OCI-LY7 (cell line): Measurements from ENCODE around the gene SEMA4B. TPM values are rescaled to one million over a fixed set of nuclear protein-coding genes. Genes with fewer than 3 reads are reported as not detected.

Experiments
- BruUV-seq: library from RNA; stranded (reverse); fragments of 400-500 nt; replicated peaks from 2 replicates; lab custom pipeline; 2021; lab: Mats Ljungman, UMichigan
- CTCF ChIA-PET: fragments of 300-600 bp; sonication (Branson Sonifier 250); formaldehyde crosslinking; loops from one replicate; lab custom pipeline; 2022; ENCODE audit warnings: antibody characterized with exemption; ENCODE audit not compliant: unreplicated experiment; lab: Charles Lee
- POLR2A ChIA-PET: fragments of 300-600 bp; sonication (Branson Sonifier 250); formaldehyde crosslinking; loops from one replicate; lab custom pipeline; 2022; ENCODE audit warnings: antibody characterized with exemption; lab: Charles Lee
- DNase-seq: peaks from one replicate; pipeline ENCODE4 v3.0.0-alpha.2; 2015; ENCODE audit warnings: low spot score
- H2AFZ ChIP-seq: fragments of 200-600 bp; sonication (generic), shearing (Covaris generic); 2 replicates; pipeline ENCODE4 v1.6.1; 2014; ENCODE audit warnings: mild to moderate bottlenecking, antibody characterized with exemption, low read length, moderate library complexity
- H3K27ac ChIP-seq: fragments of 200-600 bp; sonication (generic); 2 replicates; pipeline ENCODE4 v1.5.1; 2014; ENCODE audit warnings: mixed run types, low read depth, mild to moderate bottlenecking, moderate library complexity, low read length, inconsistent platforms; ENCODE audit not compliant: poor library complexity, severe bottlenecking
- H3K36me3 ChIP-seq: fragments of 200-600 bp; sonication (generic); 2 replicates; pipeline ENCODE4 v1.6.1; 2014; ENCODE audit warnings: mild to moderate bottlenecking, antibody characterized with exemption, low read length, moderate library complexity, mixed read lengths; ENCODE audit not compliant: insufficient read depth
- H3K4me1 ChIP-seq: fragments of 200-600 bp; sonication (generic); 2 replicates; pipeline ENCODE4 v1.5.1; 2014; ENCODE audit warnings: mild to moderate bottlenecking, low read length; ENCODE audit not compliant: insufficient read depth, poor library complexity, severe bottlenecking
- H3K4me2 ChIP-seq: fragments of 200-600 bp; sonication (generic); 2 replicates; pipeline ENCODE4 v1.6.1; 2014; ENCODE audit warnings: mild to moderate bottlenecking, low read length
- H3K4me3 ChIP-seq: fragments of 200-600 bp; sonication (generic); 2 replicates; pipeline ENCODE4 v1.5.1; 2014; ENCODE audit warnings: mild to moderate bottlenecking, low read depth, low read length; ENCODE audit not compliant: poor library complexity, severe bottlenecking
- H3K79me2 ChIP-seq: fragments of 200-600 bp; sonication (generic); 2 replicates; pipeline ENCODE4 v1.6.1; 2016; ENCODE audit warnings: low read depth, mild to moderate bottlenecking, low read length, moderate library complexity, mixed read lengths; ENCODE audit not compliant: insufficient read depth
- H3K9me2 ChIP-seq: fragments of 200-600 bp; sonication (generic); 2 replicates; pipeline ENCODE4 v1.6.1; 2016; ENCODE audit warnings: mild to moderate bottlenecking, low read length, mixed read lengths; ENCODE audit not compliant: insufficient read depth
- H3K9me3 ChIP-seq: fragments of 200-600 bp; sonication (generic); 2 replicates; pipeline ENCODE4 v1.6.1; 2014; ENCODE audit warnings: mild to moderate bottlenecking, mixed run types, low read length, mixed read lengths
- H4K20me1 ChIP-seq: fragments of 200-600 bp; sonication (generic); 2 replicates; pipeline ENCODE4 v1.6.1; 2014; ENCODE audit warnings: mild to moderate bottlenecking, antibody characterized with exemption, low read length, moderate library complexity, mixed read lengths; ENCODE audit not compliant: insufficient read depth
- EZH2phosphoT487 ChIP-seq: fragments of 200-600 bp; sonication (generic); IDR thresholded peaks from 2 replicates; pipeline ENCODE4 v1.6.1; 2018; ENCODE audit warnings: low read depth, borderline replicate concordance, mild to moderate bottlenecking, mixed run types, antibody characterized with exemption, low read length, moderate library complexity, mixed read lengths
- intact Hi-C: fragments of 100-400 bp; cut with micrococcal nuclease; formaldehyde crosslinking; loops from one replicate; pipeline ENCODE4 v1.10.0; 2022; ENCODE audit not compliant: unreplicated experiment
- total RNA-seq, 2 experiments: library from RNA; depleted of rRNA in 1 of 2; stranded (reverse); fragments of >200 nt in 1 of 2; shearing (Covaris generic) in 1 of 2; gene quantifications; 2 replicates each; pipeline ENCODE4 v1.2.3, GENCODE V29; 2014 to 2022
- TF ChIP-seq, protein P1 (sequence below): fragments of 200-600 bp; sonication (generic); conservative IDR thresholded peaks from 2 replicates; pipeline ENCODE4 v1.5.1; 2014; ENCODE audit warnings: mild to moderate bottlenecking, antibody characterized with exemption, low read length, moderate library complexity, mixed read lengths

The SEMA4B gene
- total RNA-seq, 2 experiments from 2014 or later: 21.9 to 34.9 TPM

DNA sequence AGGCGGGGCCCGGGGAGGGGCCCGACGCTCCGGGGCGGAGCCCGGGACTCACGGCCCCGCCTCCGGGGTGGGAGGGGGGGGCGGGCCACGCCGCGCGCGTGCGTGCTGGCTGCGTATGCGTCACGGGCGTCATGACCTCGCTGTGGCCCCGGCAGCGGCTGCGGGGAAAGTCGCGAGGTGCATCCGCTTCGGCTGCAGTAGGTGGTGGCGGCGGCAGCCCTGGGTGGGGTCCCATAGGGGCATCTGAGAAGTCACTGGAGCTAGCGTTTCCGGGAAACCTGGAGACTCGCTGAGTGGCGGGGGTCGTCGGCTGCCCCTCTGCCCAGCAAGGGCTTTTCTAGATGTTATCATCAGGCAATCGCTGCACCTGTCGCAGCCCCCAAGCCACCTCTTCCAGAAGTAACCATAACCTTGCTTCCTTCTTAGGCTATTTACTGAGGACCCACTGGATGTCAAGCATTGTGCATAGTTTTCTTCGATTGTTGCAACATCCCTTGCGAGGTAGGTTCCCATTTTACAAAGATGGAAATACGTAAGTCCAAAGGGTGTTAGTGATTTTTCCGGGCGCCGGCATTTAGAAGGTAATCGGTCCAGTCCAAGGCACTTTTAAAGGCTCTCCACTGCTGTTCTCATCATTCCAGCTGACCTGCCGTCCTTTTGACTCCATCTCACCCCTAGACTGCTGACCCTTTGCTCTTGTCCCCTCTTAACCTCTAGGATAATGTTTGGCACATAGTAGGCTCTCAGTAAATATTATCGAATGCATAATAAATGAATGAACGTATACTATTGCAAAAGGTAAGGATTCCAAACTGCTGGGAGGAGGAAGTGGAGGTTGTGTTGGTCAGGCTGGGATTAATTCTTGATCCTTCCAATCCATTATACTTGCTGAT, 33.2 kb downstream of the SEMA4B start, which contains the start of gene GDPGP1:
Gene GDPGP1, plus strand, starts transcription at position 114 of the 893 bp plus-strand sequence. CDS start 6,700 bp downstream, outside the sequence.
- TSS peak; percentile 75 for BruUV-seq
- Histone ChIP-seq H3K9me3 (no peaks in the 10 kb centered on the region), H3K9me2 (no peaks in the 10 kb centered on the region), H3K4me1 (peaks cover 31% of the 10 kb centered on the region), H4K20me1 (no peaks in the 10 kb centered on the region), H3K79me2 (peaks cover 20% of the 10 kb centered on the region; the same call in 1 of the 2 replicates), H2AFZ (peak within 1 kb of the TSS; percentile 94), H3K4me3 (peak within 1 kb of the TSS; percentile 79), H3K36me3 (peaks cover 33% of the 10 kb centered on the region), H3K27ac (peak within 1 kb of the TSS; percentile 73), H3K4me2 (peak within 1 kb of the TSS; percentile 96)
- no peak for DNase-seq
- intact Hi-C loops: loop anchor here (1.0 to 10.0 kb wide), 5 partner anchors 31 to 760 kb away; partner anchors contain the start of genes IDH2, NGRN and PRC1
- POLR2A ChIA-PET: interaction anchor here (0.5 to 3.5 kb wide), 18 partner anchors 10 to 135 kb away, joined by 3 to 23 read pairs (median 3); partner anchors contain the start of gene SEMA4B
- TF ChIP-seq, protein P1, sequence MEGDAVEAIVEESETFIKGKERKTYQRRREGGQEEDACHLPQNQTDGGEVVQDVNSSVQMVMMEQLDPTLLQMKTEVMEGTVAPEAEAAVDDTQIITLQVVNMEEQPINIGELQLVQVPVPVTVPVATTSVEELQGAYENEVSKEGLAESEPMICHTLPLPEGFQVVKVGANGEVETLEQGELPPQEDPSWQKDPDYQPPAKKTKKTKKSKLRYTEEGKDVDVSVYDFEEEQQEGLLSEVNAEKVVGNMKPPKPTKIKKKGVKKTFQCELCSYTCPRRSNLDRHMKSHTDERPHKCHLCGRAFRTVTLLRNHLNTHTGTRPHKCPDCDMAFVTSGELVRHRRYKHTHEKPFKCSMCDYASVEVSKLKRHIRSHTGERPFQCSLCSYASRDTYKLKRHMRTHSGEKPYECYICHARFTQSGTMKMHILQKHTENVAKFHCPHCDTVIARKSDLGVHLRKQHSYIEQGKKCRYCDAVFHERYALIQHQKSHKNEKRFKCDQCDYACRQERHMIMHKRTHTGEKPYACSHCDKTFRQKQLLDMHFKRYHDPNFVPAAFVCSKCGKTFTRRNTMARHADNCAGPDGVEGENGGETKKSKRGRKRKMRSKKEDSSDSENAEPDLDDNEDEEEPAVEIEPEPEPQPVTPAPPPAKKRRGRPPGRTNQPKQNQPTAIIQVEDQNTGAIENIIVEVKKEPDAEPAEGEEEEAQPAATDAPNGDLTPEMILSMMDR: no peak
- no peak for TF ChIP-seq EZH2phosphoT487
- CTCF ChIA-PET: no interaction called here

DNA sequence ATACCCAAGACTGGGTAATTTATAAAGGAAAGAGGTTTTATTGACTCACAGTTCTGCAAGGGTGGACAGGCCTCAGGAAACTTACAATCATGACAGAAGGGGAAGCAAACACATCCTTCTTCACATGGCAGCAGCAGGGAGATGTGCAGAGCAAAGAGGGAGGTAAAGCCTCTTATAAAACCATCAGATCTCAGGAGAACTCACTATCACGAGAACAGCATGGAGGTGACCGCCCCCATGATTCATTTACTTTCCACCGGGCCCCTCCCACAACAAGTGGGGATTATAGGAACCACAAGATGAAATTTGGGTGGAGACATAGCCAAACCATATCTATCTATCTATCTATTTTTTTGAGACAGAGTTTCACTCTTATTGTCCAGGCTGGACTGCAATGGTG, 38.2 kb downstream of the SEMA4B start:
- no peaks in the 10 kb centered on the region for H3K79me2 ChIP-seq
- BruUV-seq: no TSS peak
- H3K9me3 ChIP-seq: no peaks in the 10 kb centered on the region
- intact Hi-C loops: loop anchor here (10.0 kb wide), 1 partner anchor 755 kb away; the partner anchor contains the start of gene PRC1
- no peak for DNase-seq
- CTCF ChIA-PET: no interaction called here
- H4K20me1 ChIP-seq: no peaks in the 10 kb centered on the region
- no peak overlapping the region for H3K27ac ChIP-seq
- peaks cover 20% of the 10 kb centered on the region for H3K36me3 ChIP-seq
- H3K9me2 ChIP-seq: no peaks in the 10 kb centered on the region
- peaks cover 7% of the 10 kb centered on the region for H3K4me1 ChIP-seq
- H2AFZ ChIP-seq: no peak overlapping the region
- TF ChIP-seq, protein P1: no peak
- no peak for TF ChIP-seq EZH2phosphoT487
- POLR2A ChIA-PET: interaction anchor here (1.0 kb wide), 1 partner anchor 25 kb away, joined by 5 read pairs; no protein-coding TSS in a partner anchor
- no peak overlapping the region for H3K4me2 ChIP-seq
- no peak overlapping the region for H3K4me3 ChIP-seq
